Measurements from ENCODE around the gene SAMHD1. TPM values are rescaled to one million over a fixed set of nuclear protein-coding genes. Genes with fewer than 3 reads are reported as not detected.

The SAMHD1 gene
- polyA plus RNA-seq, 1 donor: 24.6 TPM

GRCh38 chr20:36873498-36874189 lies 77.9 kb downstream of the SAMHD1 start:
- no peak for DNase-seq (ENCODE audit: low read depth)

DNA sequence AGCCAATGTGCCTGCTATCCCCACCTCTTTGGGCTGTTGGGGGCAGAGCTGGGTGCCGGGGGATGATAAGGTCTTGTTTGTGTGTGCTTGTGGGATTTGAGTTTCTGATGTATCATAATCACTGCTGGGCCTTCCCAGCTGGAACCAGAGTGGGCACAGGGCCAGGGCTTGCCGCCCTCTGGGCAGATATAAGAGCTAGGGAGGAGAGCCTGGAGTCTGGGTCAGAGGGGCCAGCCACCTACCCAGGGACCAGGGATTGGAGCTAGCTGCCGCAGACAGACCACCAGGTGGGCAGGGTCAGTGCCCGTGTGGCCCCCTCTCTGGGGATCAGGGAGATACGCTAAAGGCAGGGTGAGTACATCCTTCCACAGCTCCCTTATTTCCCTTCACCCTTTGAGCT lies 78.7 kb downstream of the SAMHD1 start:
- DNase-seq (ENCODE audit: low read depth): no peak

DNA sequence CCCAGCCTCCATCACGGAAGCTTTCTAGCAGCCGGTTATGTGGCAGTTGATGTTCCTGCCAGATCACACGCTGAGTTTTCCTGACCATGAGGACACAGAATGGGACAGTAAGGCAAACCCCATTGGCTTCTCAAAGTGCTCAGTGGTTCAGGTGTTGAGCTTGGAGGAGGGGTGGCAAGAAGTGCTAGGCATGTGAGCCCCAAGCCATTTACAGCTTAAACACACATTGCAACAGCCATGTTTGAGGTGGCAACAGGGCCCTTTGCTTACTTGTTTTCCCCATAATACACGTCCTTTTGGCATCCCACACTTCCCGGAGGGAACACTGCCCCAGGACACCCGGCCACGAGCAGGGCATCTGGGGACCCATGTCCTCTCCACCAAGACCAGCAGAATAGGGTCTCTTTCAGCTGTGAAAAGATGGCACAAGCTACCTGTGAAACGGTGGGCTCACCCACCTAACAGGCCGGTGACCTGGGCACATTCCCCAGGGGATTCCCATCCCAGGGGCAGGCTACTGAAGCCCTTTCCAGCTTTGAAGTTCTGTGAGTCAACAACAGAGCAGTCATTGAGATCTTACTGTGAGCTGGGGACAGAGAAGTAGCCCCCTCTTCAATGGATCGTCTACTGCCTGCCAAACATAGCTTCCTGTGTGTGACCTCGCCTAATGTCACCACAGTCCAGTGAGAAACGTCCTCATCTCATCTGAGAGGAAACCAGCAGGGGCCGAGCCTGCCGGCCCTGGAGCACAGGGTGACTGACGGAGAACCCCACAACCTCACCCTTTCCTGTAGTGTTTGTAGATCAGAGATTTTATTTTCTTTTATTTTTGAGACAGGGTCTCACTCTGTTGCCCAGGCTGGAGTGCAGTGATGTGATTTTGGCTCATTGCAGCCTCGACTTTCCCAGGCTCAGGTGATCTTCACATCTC lies 79.6 kb downstream of the SAMHD1 start:
- no peak for DNase-seq (ENCODE audit: low read depth)

- no peak for DNase-seq (ENCODE audit: low read depth)
Measured at GRCh38 chr20:36866681-36867495, 84.6 kb downstream of the SAMHD1 start.

- DNase-seq (ENCODE audit: low read depth): no peak
Measured at GRCh38 chr20:36866164-36866563, 85.3 kb downstream of the SAMHD1 start.

GRCh38 chr20:36865861-36866149 lies 85.7 kb downstream of the SAMHD1 start:
- no peak for DNase-seq (ENCODE audit: low read depth)

GRCh38 chr20:36865076-36865860 lies 86.2 kb downstream of the SAMHD1 start:
- DNase-seq (ENCODE audit: low read depth): no peak

GRCh38 chr20:36862857-36863668 lies 88.4 kb downstream of the SAMHD1 start:
- DNase-seq (ENCODE audit: low read depth): no peak

DNA sequence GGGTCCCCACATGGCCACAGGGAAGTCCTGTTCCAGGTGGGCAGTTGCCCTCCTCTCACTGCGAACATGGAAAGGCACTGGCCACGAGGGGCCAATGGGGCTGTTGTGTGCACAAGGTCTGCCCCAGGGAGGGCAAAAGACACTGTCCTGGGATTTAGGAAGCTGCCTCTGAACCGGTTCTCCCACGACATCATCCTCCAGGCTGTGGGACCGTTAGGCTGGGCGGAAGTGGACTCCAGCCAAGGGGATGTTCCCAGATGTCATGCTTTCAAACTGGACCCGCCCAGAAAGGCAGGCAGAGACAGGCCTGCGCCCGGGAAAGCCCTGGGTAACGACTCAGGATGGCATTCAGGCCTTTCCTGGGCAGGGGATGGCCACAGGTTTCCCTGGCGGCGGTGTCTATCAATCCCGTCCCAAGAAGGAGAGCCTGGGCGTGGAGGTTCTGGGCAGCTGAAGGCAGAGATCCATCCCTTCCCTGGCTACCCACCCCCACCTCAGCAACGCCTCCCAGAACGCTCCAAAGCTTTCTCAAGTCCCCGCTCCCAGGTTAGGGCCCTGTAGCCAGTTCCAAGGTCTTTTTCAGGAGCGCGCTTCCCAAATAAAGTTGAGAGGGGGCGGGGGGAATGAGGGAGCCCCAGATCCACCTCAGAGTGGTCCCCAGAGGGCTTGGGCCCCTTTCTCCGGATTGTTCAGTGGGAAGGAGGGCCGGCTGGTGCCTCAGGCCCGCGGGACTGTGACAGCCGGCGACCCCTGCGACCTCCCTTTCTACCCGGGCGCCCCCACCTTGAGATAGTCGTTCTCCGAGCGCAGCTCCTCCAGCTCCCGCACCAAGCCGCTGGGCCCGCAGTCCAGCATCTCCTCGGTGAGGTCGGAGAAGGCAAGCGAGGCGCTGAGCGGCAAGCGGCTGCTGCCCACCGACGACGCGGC lies 89.4 kb downstream of the SAMHD1 start:
- DNase-seq (ENCODE audit: low read depth): peak; percentile 77

DNA sequence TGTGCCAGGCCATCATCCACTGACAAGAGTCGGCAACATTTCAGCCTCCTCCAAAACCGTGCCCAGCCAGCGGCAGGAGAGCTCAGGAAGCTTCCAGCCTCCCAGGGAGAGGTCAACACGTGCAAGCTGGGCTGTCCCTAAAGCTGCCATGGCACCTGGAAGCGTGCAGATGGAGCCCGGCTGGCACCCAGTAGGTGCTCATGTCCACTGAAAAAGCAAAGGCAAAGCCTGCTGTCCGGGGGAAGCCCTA lies 90.0 kb downstream of the SAMHD1 start:
- no peak for DNase-seq (ENCODE audit: low read depth)

DNA sequence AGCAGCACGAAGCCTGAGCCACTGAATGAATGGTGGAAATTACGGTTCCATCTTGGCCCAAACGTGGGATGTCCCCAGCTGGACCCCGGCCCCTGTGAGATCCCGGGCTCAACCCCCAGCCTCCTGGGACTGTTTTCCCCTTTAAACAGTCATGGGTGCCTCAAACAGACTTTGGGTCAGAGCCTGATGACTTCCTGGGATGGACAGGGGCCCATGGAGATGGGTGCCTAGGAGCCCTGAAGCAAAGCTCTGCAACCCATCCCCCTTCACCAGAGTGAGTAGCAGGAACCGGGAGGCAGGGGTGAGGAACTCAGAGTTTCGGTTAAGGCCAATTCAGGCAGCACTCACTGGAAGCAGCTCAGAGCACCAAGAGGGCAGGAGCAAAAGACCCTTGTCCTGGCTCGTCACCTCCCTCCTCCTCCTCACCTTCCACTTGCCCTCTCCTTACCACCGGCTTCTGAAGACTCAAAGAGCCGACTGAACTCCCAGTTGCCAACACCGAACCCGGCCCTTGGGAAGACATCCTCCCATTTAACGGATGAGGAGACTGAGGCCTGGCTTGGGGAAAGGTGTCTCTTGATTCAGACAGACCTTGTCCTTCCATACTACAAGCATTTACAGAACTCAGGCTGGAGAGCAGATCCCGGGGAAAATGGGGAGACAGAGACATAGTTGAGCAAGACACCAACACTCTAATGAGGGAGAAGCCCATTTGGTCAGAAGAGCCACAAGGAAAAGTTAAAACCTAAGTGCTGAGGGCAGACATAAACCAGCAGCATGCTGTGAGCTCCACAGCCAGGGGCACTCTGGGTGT lies 90.5 kb downstream of the SAMHD1 start:
- no peak for DNase-seq (ENCODE audit: low read depth)

DNA sequence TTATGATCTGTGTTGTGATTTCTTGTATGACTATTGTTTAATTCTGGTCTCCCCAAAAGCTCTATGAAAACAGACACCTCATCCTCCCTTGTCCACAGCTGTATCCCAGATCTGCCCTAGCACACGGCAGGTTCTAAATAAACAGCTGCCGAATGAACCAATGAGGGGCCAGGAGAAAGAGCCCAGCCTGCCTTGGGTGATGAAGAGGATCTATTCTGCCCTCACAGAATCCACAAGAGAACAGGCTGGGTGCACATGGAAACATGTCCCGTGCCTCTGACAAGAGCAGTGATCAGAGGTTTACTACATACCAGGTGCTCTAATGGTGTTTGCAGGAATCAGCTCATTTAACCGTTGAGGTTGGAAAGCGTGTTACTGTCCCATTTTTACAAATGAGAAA lies 91.2 kb downstream of the SAMHD1 start:
- no peak for DNase-seq (ENCODE audit: low read depth)

DNA sequence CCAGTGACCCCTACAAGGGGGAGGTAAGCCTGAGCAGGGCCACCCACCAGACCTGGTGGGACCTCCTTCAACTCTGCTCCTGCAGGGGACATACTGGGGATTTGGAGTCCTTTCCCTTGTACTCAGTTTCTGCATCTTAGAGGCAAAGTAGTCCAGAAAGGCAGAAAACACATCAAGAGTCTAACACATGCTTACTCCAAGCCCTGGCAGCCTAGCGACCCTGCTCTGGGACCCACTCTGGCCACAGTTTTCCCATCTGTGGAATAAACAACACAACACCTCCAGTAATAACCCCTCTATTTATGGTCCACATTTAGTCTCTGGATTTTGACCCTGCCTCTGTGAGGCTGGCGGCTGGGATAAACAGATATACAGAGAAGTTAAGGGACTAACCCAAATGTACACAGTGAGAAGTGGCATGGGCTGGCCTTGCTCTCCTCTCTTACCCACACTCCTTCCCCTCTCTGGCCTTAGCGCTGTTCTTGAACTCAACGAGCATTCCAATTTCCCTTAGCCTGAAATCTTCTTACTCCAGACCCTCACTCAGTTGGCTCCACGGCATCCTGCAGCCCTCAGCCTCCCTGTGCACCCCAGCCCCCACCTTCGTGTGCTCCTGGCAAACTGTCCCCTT lies 91.7 kb downstream of the SAMHD1 start:
- no peak for DNase-seq (ENCODE audit: low read depth)

DNA sequence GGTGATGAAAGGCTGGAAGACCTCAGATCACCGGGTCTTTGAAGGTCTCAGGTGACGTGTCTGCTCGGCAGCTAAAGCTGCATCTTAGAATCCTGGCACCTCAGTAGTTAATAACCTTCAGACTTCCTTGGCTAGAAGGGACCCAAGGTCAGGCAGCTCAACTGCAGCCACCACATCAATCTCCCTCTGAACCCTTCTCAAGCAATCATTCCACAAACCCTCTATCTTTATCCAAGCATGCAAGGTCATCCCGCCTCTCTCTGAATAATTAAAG lies 92.3 kb downstream of the SAMHD1 start:
- DNase-seq (ENCODE audit: low read depth): no peak

GRCh38 chr20:36856691-36857635 lies 94.5 kb downstream of the SAMHD1 start:
- DNase-seq (ENCODE audit: low read depth): no peak

GRCh38 chr20:36856195-36856594 lies 95.3 kb downstream of the SAMHD1 start:
- no peak for DNase-seq (ENCODE audit: low read depth)

DNA sequence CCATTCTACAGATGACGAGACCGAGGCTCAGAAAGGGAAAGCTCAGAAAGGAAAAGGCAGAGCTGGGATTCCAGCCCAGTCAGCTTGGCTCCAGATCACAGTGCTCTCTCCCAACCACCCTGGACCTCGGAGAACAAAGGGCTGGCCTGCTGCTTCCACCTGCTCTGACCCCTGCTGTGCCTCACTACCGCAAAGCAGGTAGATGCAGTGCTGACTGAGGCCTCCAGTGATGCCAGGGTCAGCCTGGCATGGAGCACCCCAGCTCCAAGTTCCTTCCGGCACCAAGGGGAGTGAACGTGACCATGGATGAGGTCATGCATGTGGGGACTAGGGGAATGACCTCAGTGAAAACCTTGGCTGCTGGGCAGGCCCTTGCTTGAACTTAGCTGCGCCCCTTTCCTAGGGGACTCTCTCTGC lies 96.3 kb downstream of the SAMHD1 start:
- no peak for DNase-seq (ENCODE audit: low read depth)
